Measurements from ENCODE around the gene AP5S1.

GRCh38 chr20:3788685-3789155 is 31.6 kb upstream of the AP5S1 start:
- no peak for TF ChIP-seq EZH2phosphoT487 (IDR thresholded peaks at IDR 0.05; ENCODE audit: low read depth)
- TF ChIP-seq, protein P1, sequence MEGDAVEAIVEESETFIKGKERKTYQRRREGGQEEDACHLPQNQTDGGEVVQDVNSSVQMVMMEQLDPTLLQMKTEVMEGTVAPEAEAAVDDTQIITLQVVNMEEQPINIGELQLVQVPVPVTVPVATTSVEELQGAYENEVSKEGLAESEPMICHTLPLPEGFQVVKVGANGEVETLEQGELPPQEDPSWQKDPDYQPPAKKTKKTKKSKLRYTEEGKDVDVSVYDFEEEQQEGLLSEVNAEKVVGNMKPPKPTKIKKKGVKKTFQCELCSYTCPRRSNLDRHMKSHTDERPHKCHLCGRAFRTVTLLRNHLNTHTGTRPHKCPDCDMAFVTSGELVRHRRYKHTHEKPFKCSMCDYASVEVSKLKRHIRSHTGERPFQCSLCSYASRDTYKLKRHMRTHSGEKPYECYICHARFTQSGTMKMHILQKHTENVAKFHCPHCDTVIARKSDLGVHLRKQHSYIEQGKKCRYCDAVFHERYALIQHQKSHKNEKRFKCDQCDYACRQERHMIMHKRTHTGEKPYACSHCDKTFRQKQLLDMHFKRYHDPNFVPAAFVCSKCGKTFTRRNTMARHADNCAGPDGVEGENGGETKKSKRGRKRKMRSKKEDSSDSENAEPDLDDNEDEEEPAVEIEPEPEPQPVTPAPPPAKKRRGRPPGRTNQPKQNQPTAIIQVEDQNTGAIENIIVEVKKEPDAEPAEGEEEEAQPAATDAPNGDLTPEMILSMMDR (IDR thresholded peaks at IDR 0.05; ENCODE audit: low read depth, low read length) = no peak
